ENCODE measurements around the gene ADAT3.
A peak's percentile ranks its signal among the peaks of the same experiment; 100 is the strongest.

- TF ChIP-seq CTCF (IDR thresholded peaks at IDR 0.05 in 8 of 11, conservative IDR thresholded peaks at IDR 0.05 in 3 of 11) (no peak), POLR2A (IDR thresholded peaks at IDR 0.05) (no peak), POLR2AphosphoS5 (IDR thresholded peaks at IDR 0.05) (peak in 2 of 3 donors; percentile 7 to 50)
These were observed 54.9 kb downstream of the ADAT3 start for GRCh38 chr19:1959928-1960589.

Data from spleen (tissue), 7 donors.